GM19099 (cell line): ENCODE measurements around the gene PLCB4.

Experiments used
- POLR2A ChIP-seq: IDR thresholded peaks from 3 replicates; pipeline ENCODE4 v1.6.1; 2011; ENCODE audit warnings: low read depth; ENCODE audit not compliant: insufficient read length; ENCODE audit errors: extremely low read depth

PLCB4 gene

GRCh38 chr20:9367328-9367727 lies 298.4 kb downstream of the PLCB4 start:
- no peak for TF ChIP-seq POLR2A

- no peak for TF ChIP-seq POLR2A
These were observed 298.9 kb downstream of the PLCB4 start for GRCh38 chr20:9367746-9368145.

- TF ChIP-seq POLR2A: no peak
These were observed 300.0 kb downstream of the PLCB4 start for GRCh38 chr20:9368893-9369292.

GRCh38 chr20:9369557-9369956 lies 300.7 kb downstream of the PLCB4 start:
- TF ChIP-seq POLR2A: no peak

GRCh38 chr20:9374072-9374471 lies 305.2 kb downstream of the PLCB4 start:
- no peak for TF ChIP-seq POLR2A

- no peak for TF ChIP-seq POLR2A
These were observed 305.6 kb downstream of the PLCB4 start for GRCh38 chr20:9374480-9374879.

- no peak for TF ChIP-seq POLR2A
These were observed 306.4 kb downstream of the PLCB4 start for GRCh38 chr20:9375221-9375681.

- no peak for TF ChIP-seq POLR2A
These were observed 308.1 kb downstream of the PLCB4 start for GRCh38 chr20:9377007-9377406.

GRCh38 chr20:9388160-9388812 lies 319.4 kb downstream of the PLCB4 start:
- TF ChIP-seq POLR2A: no peak

- no peak for TF ChIP-seq POLR2A
These were observed 319.9 kb downstream of the PLCB4 start for GRCh38 chr20:9388813-9389161.

GRCh38 chr20:9389346-9389745 lies 320.5 kb downstream of the PLCB4 start:
- no peak for TF ChIP-seq POLR2A

- no peak for TF ChIP-seq POLR2A
These were observed 321.6 kb downstream of the PLCB4 start for GRCh38 chr20:9390441-9390840.

- no peak for TF ChIP-seq POLR2A
These were observed 324.3 kb downstream of the PLCB4 start for GRCh38 chr20:9392892-9393857.

GRCh38 chr20:9395971-9396370 lies 327.1 kb downstream of the PLCB4 start:
- TF ChIP-seq POLR2A: no peak

GRCh38 chr20:9397928-9398327 lies 329.0 kb downstream of the PLCB4 start:
- TF ChIP-seq POLR2A: no peak

GRCh38 chr20:9398882-9399281 lies 330.0 kb downstream of the PLCB4 start:
- TF ChIP-seq POLR2A: no peak
